Natural killer cell (primary cell): ENCODE results near the gene B4GALT1. TPM values are rescaled to one million over a fixed set of nuclear protein-coding genes. Genes with fewer than 3 reads are reported as not detected.

Experiments used
- ATAC-seq, 3 donors: fragments of 150-1000 bp in 2 of 3; fragments of 200-7000 bp in 1 of 3; cut with Tn5 transposase; 1 replicate in 1 of 3; 2 replicates in 2 of 3; pipeline ENCODE4 v1.10.0; 2021; ENCODE audit warnings: mild to moderate bottlenecking in 2 of 3, moderate library complexity in 2 of 3
- DNase-seq, 2 donors: peaks; one replicate each; pipeline versions ENCODE4 v3.0.0 to v3.0.0-alpha.2; 2013 to 2021; ENCODE audit warnings: mixed read lengths in 1 of 2
- H3K27ac ChIP-seq: one replicate; pipeline ENCODE4 v1.5.1; 2013; ENCODE audit warnings: mild to moderate bottlenecking, low read length
- H3K27me3 ChIP-seq: one replicate; pipeline ENCODE4 v1.6.1; 2013; ENCODE audit warnings: low read length; ENCODE audit not compliant: control insufficient read depth, insufficient read depth
- H3K36me3 ChIP-seq: one replicate; pipeline ENCODE4 v1.6.1; 2013; ENCODE audit warnings: low read length; ENCODE audit not compliant: control insufficient read depth, insufficient read depth
- H3K4me1 ChIP-seq: one replicate; pipeline ENCODE4 v1.6.1; 2013; ENCODE audit warnings: low read length; ENCODE audit not compliant: control insufficient read depth, insufficient read depth
- H3K4me3 ChIP-seq: one replicate; pipeline ENCODE4 v1.5.1; 2013; ENCODE audit warnings: low read length
- H3K9me3 ChIP-seq: one replicate; pipeline ENCODE4 v1.6.1; 2013; ENCODE audit warnings: low read length; ENCODE audit not compliant: control insufficient read depth, insufficient read depth
- H3K27ac Mint-ChIP-seq, 2 donors: one replicate each; pipeline ENCODE4 v1.8.0; 2022; ENCODE audit warnings: mild to moderate bottlenecking in 2 of 2, mixed read lengths in 2 of 2, moderate library complexity in 1 of 2
- H3K27me3 Mint-ChIP-seq, 2 donors: one replicate each; pipeline ENCODE4 v1.8.0; 2022; ENCODE audit warnings: low read depth in 2 of 2, mixed read lengths in 2 of 2
- H3K36me3 Mint-ChIP-seq: one replicate; pipeline ENCODE4 v1.8.0; 2022; ENCODE audit warnings: mixed read lengths
- H3K4me1 Mint-ChIP-seq, 2 donors: one replicate each; pipeline ENCODE4 v1.8.0; 2022; ENCODE audit warnings: mixed read lengths in 2 of 2
- H3K4me3 Mint-ChIP-seq: one replicate; pipeline ENCODE4 v1.8.0; 2022; ENCODE audit warnings: mild to moderate bottlenecking, moderate library complexity, mixed read lengths
- H3K9me3 Mint-ChIP-seq, 2 donors: one replicate each; pipeline ENCODE4 v1.8.0; 2022; ENCODE audit warnings: mixed read lengths in 2 of 2
- CTCF ChIP-seq: fragments of 200-600 bp; IDR thresholded peaks from one replicate; pipeline ENCODE4 v1.8.0; 2022; ENCODE audit warnings: antibody characterized with exemption
- WGBS: methylation state at CpG from one replicate; pipeline ENCODE4 v1.1.7; 2013; ENCODE audit warnings: missing lambda C conversion rate; ENCODE audit not compliant: insufficient coverage; 5-methylcytosine and 5-hydroxymethylcytosine counted together
- intact Hi-C: fragments of 100-400 bp; cut with micrococcal nuclease; formaldehyde crosslinking; loops from one replicate; pipeline ENCODE4 v1.14.2; 2022
- total RNA-seq, 4 donors: library from RNA; stranded (reverse); fragments of 120-200 nt in 1 of 4; gene quantifications; one replicate each; pipeline versions ENCODE4 v1.2.3 to v1.2.4, GENCODE V29; 2013 to 2022

B4GALT1 gene
- total RNA-seq, 3 donors from 2014 or later (not counting 1 experiment from before 2014, with no cell fraction given), result 122 to 143 (median 128) TPM

- peak overlapping the region; percentile 96 for H3K27ac ChIP-seq
- 8% methylated on average over 11 of the region's 11 CpGs for WGBS
- H3K4me1 ChIP-seq, result peaks cover 80% of the 10 kb centered on the region
- H3K4me1 Mint-ChIP-seq, result peaks cover 87 to 92% of the 10 kb centered on the region in 2 donors
- H3K27me3 ChIP-seq, result no peaks in the 10 kb centered on the region
- no peaks in the 10 kb centered on the region for H3K36me3 Mint-ChIP-seq
- TF ChIP-seq CTCF, result no peak
- H3K27ac Mint-ChIP-seq, result peak overlapping the region; percentile 99
- intact Hi-C loops, result loop anchor here (1.0 to 10.0 kb wide), 2 partner anchors 34 to 49 kb away; no protein-coding TSS in a partner anchor
- DNase-seq, result peak in 1 of 2 donors; percentile 63
- no peaks in the 10 kb centered on the region for H3K27me3 Mint-ChIP-seq
- ATAC-seq, result peak; percentile 24 to 38 (median 25)
- peak overlapping the region; percentile 99 for H3K4me3 ChIP-seq
- H3K36me3 ChIP-seq, result no peaks in the 10 kb centered on the region
- peak overlapping the region; percentile 82 for H3K4me3 Mint-ChIP-seq
- H3K9me3 ChIP-seq, result no peaks in the 10 kb centered on the region
- H3K9me3 Mint-ChIP-seq, result no peaks in the 10 kb centered on the region
Measured at GRCh38 chr9:33164138-33164809, 2.9 kb downstream of the B4GALT1 start.

DNA sequence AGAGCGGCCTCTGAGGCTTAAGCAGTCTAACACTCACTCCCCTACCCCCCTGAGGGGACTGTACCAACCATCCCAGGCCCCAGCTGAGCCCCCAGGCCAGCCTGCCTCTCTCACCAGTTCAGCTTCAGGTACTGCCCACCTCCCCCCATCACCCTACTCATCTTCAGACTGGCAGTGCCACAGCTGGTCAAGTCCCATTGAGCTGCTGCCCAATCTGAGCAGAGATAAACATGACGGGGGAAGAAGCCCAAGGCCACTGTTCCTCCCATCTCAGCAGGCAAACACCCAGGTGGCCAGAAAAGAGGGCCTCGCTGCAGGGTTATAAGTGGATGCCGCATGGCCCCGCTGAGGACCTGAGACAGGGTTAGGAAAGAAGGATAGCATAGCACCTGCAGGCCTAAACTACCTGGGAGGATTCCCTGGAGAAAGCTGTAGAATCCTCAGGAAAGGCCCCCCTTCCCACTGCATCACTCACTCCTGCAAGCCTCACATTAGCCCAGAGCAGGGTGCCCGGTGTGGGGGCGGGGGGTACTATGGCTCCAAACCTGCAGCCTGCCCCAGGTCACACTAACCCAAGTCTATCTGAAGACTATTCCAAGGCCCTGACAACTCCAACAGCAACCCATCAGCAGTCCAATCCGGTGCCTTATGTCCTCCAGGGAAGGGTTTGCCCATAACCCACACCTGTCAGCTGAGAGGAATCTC is 3.6 kb downstream of the B4GALT1 start:
- no peak for DNase-seq
- no peak for TF ChIP-seq CTCF
- peaks cover 86% of the 10 kb centered on the region for H3K4me1 ChIP-seq
- H3K36me3 ChIP-seq, result no peaks in the 10 kb centered on the region
- H3K27ac ChIP-seq, result peak overlapping the region; percentile 96
- H3K4me3 ChIP-seq, result peak overlapping the region; percentile 99
- Mint-ChIP-seq H3K9me3 (no peaks in the 10 kb centered on the region), H3K27ac (peak overlapping the region; percentile 99), H3K36me3 (no peaks in the 10 kb centered on the region), H3K4me3 (peak overlapping the region; percentile 82), H3K4me1 (peaks cover 89 to 92% of the 10 kb centered on the region in 2 donors), H3K27me3 (no peaks in the 10 kb centered on the region)
- H3K27me3 ChIP-seq, result no peaks in the 10 kb centered on the region
- intact Hi-C loops, result loop anchor here (1.0 to 10.0 kb wide), 2 partner anchors 33 to 49 kb away; no protein-coding TSS in a partner anchor
- ATAC-seq, result no peak
- 69% methylated on average over 8 of the region's 8 CpGs for WGBS
- H3K9me3 ChIP-seq, result no peaks in the 10 kb centered on the region

DNA sequence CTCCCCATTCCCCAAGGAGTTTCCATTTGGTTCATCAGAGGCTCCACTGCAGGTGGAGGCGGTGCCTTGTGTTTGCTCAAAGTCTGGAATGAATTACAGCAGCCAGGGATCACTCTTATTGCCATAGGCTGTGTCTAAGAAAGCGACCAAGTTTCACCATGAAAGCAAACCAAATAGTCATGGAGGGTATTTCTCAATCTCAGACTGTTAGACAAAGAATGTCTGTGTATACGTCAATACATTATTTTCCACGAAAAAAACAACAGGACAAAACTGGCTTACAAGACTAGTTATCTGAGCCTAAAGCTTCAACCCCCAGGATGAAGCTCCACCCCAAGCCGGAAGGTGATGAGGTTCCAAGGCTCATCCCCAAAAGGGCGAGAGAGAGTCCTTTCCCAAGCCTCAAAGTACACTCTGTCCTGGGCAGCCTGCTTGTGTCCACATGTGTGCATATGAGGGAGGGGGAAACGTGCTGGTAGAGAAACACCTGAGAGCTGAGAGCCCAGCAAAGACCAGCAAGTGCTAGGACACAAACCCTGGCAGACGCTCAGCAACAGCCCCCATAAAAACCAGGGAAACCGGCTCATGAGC is 4.3 kb downstream of the B4GALT1 start:
- H3K27me3 Mint-ChIP-seq, result no peaks in the 10 kb centered on the region
- H3K27me3 ChIP-seq, result no peaks in the 10 kb centered on the region
- H3K4me1 Mint-ChIP-seq, result peaks cover 89 to 92% of the 10 kb centered on the region in 2 donors
- intact Hi-C loops, result loop anchor here (10.0 kb wide), 1 partner anchor 48 kb away; no protein-coding TSS in a partner anchor
- ATAC-seq (no peak), DNase-seq (no peak)
- peak overlapping the region; percentile 99 for H3K27ac Mint-ChIP-seq
- H3K36me3 ChIP-seq, result no peaks in the 10 kb centered on the region
- TF ChIP-seq CTCF, result no peak
- peaks cover 86% of the 10 kb centered on the region for H3K4me1 ChIP-seq
- H3K4me3 ChIP-seq, result no peak overlapping the region
- H3K9me3 Mint-ChIP-seq, result no peaks in the 10 kb centered on the region
- peak overlapping the region; percentile 71 for H3K4me3 Mint-ChIP-seq
- H3K36me3 Mint-ChIP-seq, result no peaks in the 10 kb centered on the region
- H3K27ac ChIP-seq, result peak overlapping the region; percentile 96
- H3K9me3 ChIP-seq, result no peaks in the 10 kb centered on the region
- 89% methylated on average over 9 of the region's 9 CpGs for WGBS
